Parathyroid adenoma (tissue), 2 donors: ENCODE data around the gene ZNF496.

Experiments used
- H2AFZ ChIP-seq: fragments of 300-600 bp; sonication (generic); one replicate; pipeline ENCODE4 v1.7.0; 2017; ENCODE audit warnings: antibody characterized with exemption, mild to moderate bottlenecking
- H3K27ac ChIP-seq: fragments of 300-600 bp; sonication (generic); one replicate; pipeline ENCODE4 v1.7.0; 2017
- H3K27me3 ChIP-seq: fragments of 300-600 bp; sonication (generic); one replicate; pipeline ENCODE4 v1.7.0; 2017; ENCODE audit warnings: low read length; ENCODE audit not compliant: control insufficient read depth, insufficient read depth
- H3K36me3 ChIP-seq: fragments of 300-600 bp; sonication (generic); one replicate; pipeline ENCODE4 v1.7.0; 2017; ENCODE audit warnings: low read length; ENCODE audit not compliant: control insufficient read depth, insufficient read depth
- H3K4me1 ChIP-seq: fragments of 300-600 bp; sonication (generic); one replicate; pipeline ENCODE4 v1.7.0; 2017; ENCODE audit warnings: control low read depth
- H3K4me2 ChIP-seq: fragments of 300-600 bp; sonication (generic); one replicate; pipeline ENCODE4 v1.7.0; 2017; ENCODE audit warnings: low read length
- H3K4me3 ChIP-seq: fragments of 300-600 bp; sonication (generic); one replicate; pipeline ENCODE4 v1.7.0; 2017; ENCODE audit warnings: low read depth, low read length
- H3K79me2 ChIP-seq: fragments of 300-600 bp; sonication (generic); one replicate; pipeline ENCODE4 v1.7.0; 2017; ENCODE audit warnings: control low read depth
- H3K9ac ChIP-seq: fragments of 300-600 bp; sonication (generic); one replicate; pipeline ENCODE4 v1.7.0; 2017; ENCODE audit warnings: mild to moderate bottlenecking
- H3K9me3 ChIP-seq: fragments of 300-600 bp; sonication (generic); one replicate; pipeline ENCODE4 v1.7.0; 2017; ENCODE audit warnings: low read length; ENCODE audit not compliant: control insufficient read depth
- TF ChIP-seq, protein P1 (sequence below): fragments of 300-600 bp; sonication (generic); IDR thresholded peaks from one replicate; pipeline ENCODE4 v1.7.0; 2017; ENCODE audit warnings: antibody characterized with exemption, mild to moderate bottlenecking
- donor health status: primary hyperparathyroidism.

ZNF496 gene

DNA sequence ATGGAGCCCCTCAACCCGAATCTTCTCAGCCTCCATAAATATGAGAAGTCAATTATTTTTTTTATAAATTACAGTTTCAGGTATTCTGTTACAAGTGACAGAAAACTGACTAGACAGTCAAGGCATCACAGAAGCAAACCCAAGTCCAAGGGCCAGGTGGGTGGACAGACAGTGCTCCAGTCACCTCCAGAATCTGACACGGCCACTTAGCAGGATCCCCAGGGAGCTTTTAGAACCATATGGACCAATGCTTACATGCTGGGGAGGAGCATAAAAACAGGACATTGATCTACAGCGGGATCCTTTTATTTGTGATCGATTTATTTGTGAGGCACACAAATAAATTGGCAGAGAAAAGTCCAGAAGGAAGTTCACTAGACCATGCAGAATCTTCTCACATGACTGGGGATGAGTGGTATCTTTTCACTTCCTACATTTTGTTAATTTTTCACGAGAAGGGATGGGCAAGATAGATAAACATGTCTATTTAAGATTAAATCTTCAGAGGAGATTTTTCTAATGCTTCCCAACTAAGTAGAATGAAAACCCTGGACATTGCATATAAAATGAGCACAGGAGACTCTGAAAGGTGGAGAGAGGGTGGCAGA is 15.0 kb downstream of the ZNF496 start:
- no peaks in the 10 kb centered on the region for H3K9me3 ChIP-seq
- H3K4me3 ChIP-seq = no peak overlapping the region
- no peak overlapping the region for H3K27ac ChIP-seq
- no peak overlapping the region for H2AFZ ChIP-seq
- TF ChIP-seq, protein P1, sequence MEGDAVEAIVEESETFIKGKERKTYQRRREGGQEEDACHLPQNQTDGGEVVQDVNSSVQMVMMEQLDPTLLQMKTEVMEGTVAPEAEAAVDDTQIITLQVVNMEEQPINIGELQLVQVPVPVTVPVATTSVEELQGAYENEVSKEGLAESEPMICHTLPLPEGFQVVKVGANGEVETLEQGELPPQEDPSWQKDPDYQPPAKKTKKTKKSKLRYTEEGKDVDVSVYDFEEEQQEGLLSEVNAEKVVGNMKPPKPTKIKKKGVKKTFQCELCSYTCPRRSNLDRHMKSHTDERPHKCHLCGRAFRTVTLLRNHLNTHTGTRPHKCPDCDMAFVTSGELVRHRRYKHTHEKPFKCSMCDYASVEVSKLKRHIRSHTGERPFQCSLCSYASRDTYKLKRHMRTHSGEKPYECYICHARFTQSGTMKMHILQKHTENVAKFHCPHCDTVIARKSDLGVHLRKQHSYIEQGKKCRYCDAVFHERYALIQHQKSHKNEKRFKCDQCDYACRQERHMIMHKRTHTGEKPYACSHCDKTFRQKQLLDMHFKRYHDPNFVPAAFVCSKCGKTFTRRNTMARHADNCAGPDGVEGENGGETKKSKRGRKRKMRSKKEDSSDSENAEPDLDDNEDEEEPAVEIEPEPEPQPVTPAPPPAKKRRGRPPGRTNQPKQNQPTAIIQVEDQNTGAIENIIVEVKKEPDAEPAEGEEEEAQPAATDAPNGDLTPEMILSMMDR = no peak
- H3K4me2 ChIP-seq = no peak overlapping the region
- H3K9ac ChIP-seq = no peak overlapping the region
- no peaks in the 10 kb centered on the region for H3K4me1 ChIP-seq
- no peaks in the 10 kb centered on the region for H3K27me3 ChIP-seq
- H3K79me2 ChIP-seq = no peaks in the 10 kb centered on the region
- no peaks in the 10 kb centered on the region for H3K36me3 ChIP-seq

- H3K4me3 ChIP-seq = no peak overlapping the region
- no peak overlapping the region for H3K9ac ChIP-seq
- H3K27me3 ChIP-seq = no peaks in the 10 kb centered on the region
- H3K4me1 ChIP-seq = no peaks in the 10 kb centered on the region
- H3K27ac ChIP-seq = no peak overlapping the region
- H3K36me3 ChIP-seq = no peaks in the 10 kb centered on the region
- no peaks in the 10 kb centered on the region for H3K9me3 ChIP-seq
- no peaks in the 10 kb centered on the region for H3K79me2 ChIP-seq
- no peak overlapping the region for H2AFZ ChIP-seq
- no peak overlapping the region for H3K4me2 ChIP-seq
- TF ChIP-seq, protein P1 = no peak
Observed at GRCh38 chr1:247304031-247304430, 27.6 kb downstream of the ZNF496 start.

DNA sequence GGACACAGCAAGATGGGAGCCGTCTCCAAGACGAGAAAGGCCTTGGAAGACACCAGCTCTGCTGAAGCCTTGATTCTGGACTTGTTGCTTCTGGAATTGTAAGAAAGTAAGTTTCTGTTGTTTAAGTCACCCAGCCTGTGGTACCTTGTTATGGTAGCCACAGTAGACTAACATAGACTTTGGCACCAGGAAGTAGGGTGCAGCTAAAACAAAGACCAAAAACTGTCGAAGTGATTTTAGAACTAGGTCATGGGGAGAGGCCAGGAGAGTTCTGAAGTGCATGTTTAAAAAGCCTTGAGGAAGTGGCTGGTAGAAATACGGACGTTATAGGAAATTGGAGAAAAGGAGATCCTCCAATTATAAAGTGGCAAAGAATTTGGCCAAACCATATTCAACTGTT is 28.5 kb downstream of the ZNF496 start:
- no peaks in the 10 kb centered on the region for H3K36me3 ChIP-seq
- H3K79me2 ChIP-seq = no peaks in the 10 kb centered on the region
- no peak overlapping the region for H3K4me3 ChIP-seq
- H3K9ac ChIP-seq = no peak overlapping the region
- no peak overlapping the region for H2AFZ ChIP-seq
- no peaks in the 10 kb centered on the region for H3K4me1 ChIP-seq
- TF ChIP-seq, protein P1 = no peak
- no peaks in the 10 kb centered on the region for H3K9me3 ChIP-seq
- H3K4me2 ChIP-seq = no peak overlapping the region
- H3K27ac ChIP-seq = no peak overlapping the region
- no peaks in the 10 kb centered on the region for H3K27me3 ChIP-seq

DNA sequence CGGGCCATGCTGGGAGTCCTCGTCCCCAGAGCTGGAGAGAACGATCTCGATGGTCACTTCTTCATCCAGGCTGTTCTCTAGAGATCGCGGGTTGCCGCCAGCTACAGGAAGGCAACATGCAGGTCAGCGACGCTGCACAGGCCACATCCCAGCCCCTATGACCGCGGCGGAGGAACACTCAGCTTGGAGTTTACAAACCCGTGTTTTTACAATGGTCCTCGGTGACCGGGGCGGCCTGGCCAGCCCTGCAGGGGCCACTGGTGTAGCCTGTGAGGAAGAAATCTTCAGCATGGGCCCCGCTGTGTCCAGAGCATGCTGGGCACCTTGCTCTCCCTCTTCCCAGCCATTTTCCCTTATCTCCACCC is 30.5 kb downstream of the ZNF496 start:
- no peaks in the 10 kb centered on the region for H3K79me2 ChIP-seq
- no peak overlapping the region for H2AFZ ChIP-seq
- TF ChIP-seq, protein P1 = no peak
- H3K27me3 ChIP-seq = no peaks in the 10 kb centered on the region
- no peak overlapping the region for H3K4me2 ChIP-seq
- no peak overlapping the region for H3K9ac ChIP-seq
- no peaks in the 10 kb centered on the region for H3K9me3 ChIP-seq
- no peaks in the 10 kb centered on the region for H3K36me3 ChIP-seq
- no peaks in the 10 kb centered on the region for H3K4me1 ChIP-seq
- H3K27ac ChIP-seq = no peak overlapping the region
- no peak overlapping the region for H3K4me3 ChIP-seq

DNA sequence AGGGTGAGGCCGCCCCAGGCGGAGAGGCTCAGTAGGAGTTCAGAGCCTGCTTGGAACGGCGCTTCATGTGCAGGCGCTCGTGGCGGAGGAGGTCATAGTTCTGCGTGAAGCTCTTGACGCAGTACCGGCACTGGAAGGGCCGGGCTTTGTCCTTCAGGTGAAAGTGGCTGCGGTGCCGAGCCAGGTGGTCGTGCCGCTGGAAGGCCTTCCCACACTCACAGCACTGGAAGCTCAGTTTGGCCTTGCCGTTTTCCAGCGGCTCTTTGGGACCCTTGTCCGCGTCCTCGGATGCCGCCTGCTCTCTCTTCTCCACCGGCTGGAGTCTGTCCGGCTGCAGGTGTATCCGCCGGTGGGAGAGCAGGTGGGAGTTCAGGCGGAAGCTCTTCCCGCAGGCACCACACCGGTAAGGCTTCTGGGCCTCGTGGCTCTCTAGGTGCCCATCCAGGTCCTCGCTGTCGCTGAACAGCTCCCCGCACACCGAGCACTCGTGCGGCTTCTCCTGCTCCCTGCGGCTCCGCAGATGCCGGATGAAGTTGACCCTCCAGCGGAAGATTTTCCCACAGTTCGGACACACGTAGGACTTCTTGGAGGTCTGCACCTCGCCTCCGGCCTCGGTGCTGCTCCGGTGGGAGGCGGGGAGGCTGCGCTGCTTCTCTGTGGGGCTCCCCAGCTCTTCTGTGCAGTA is 31.0 kb downstream of the ZNF496 start:
- Histone ChIP-seq H3K4me2 (no peak overlapping the region), H3K36me3 (no peaks in the 10 kb centered on the region), H3K79me2 (no peaks in the 10 kb centered on the region), H3K27ac (no peak overlapping the region), H2AFZ (no peak overlapping the region), H3K4me1 (no peaks in the 10 kb centered on the region), H3K27me3 (no peaks in the 10 kb centered on the region), H3K9me3 (no peaks in the 10 kb centered on the region), H3K4me3 (no peak overlapping the region), H3K9ac (no peak overlapping the region)
- TF ChIP-seq, protein P1 = no peak
